CD14-positive monocyte (primary cell): ENCODE data around the gene AFF3. TPM values are rescaled to one million over a fixed set of nuclear protein-coding genes. Genes with fewer than 3 reads are reported as not detected.

Experiments used
- DNase-seq, 3 donors: peaks; one replicate each; pipeline ENCODE4 v3.0.0-alpha.2; 2011 to 2022
- H2AFZ ChIP-seq: 2 replicates; pipeline ENCODE4 v1.6.0; 2012; ENCODE audit warnings: mild to moderate bottlenecking, low read depth, low read length, inconsistent platforms; ENCODE audit not compliant: insufficient read depth, poor library complexity, severe bottlenecking
- H3K27ac ChIP-seq, 2 donors: 1 replicate in 1 of 2; 2 replicates in 1 of 2; pipeline ENCODE4 v1.5.1; 2012 to 2013; ENCODE audit warnings: low read length in 2 of 2, control low read depth in 1 of 2, inconsistent platforms in 1 of 2, low read depth in 1 of 2, mild to moderate bottlenecking in 1 of 2
- H3K27me3 ChIP-seq, 2 donors: one replicate each; pipeline versions ENCODE4 v1.6.0 to v1.6.1; 2011 to 2013; ENCODE audit warnings: low read length in 2 of 2; ENCODE audit not compliant: control insufficient read depth in 2 of 2, insufficient read depth in 2 of 2
- H3K36me3 ChIP-seq, 2 donors: replicated peaks in 1 of 2; 1 replicate in 1 of 2; 2 replicates in 1 of 2; pipeline versions ENCODE4 v1.5.1 to v1.6.1; 2012 to 2013; ENCODE audit warnings: low read length in 2 of 2, control low read depth in 1 of 2, inconsistent platforms in 1 of 2, mild to moderate bottlenecking in 1 of 2; ENCODE audit not compliant: insufficient read depth in 2 of 2, control insufficient read depth in 1 of 2
- H3K4me1 ChIP-seq, 2 donors: 1 replicate in 1 of 2; 2 replicates in 1 of 2; pipeline versions ENCODE4 v1.5.1 to v1.6.1; 2012 to 2013; ENCODE audit warnings: low read length in 2 of 2, control low read depth in 1 of 2, inconsistent platforms in 1 of 2, mild to moderate bottlenecking in 1 of 2, moderate library complexity in 1 of 2; ENCODE audit not compliant: insufficient read depth in 2 of 2, control insufficient read depth in 1 of 2
- H3K4me2 ChIP-seq: replicated peaks from 2 replicates; pipeline ENCODE3; 2012; ENCODE audit warnings: low read length, moderate library complexity, mild to moderate bottlenecking; ENCODE audit not compliant: poor library complexity, severe bottlenecking; ENCODE audit errors: extremely low read depth
- H3K4me3 ChIP-seq, 3 experiments: fragments of 200-600 bp in 1 of 3; sonication (generic) in 1 of 3; replicated peaks in 1 of 3; 1 replicate in 2 of 3; 2 replicates in 1 of 3; pipeline ENCODE4 v1.5.1; 2011 to 2013; ENCODE audit warnings: low read length in 3 of 3, mild to moderate bottlenecking in 3 of 3, control low read depth in 2 of 3, low read depth in 2 of 3, inconsistent platforms in 1 of 3, moderate library complexity in 1 of 3
- H3K79me2 ChIP-seq: 2 replicates; pipeline ENCODE4 v1.6.0; 2012; ENCODE audit warnings: mild to moderate bottlenecking, control low read depth, inconsistent platforms, low read length, moderate library complexity; ENCODE audit not compliant: insufficient read depth
- H3K9ac ChIP-seq: 2 replicates; pipeline ENCODE4 v1.6.0; 2017; ENCODE audit warnings: low read length, mild to moderate bottlenecking; ENCODE audit not compliant: insufficient read depth, poor library complexity, severe bottlenecking
- H3K9me3 ChIP-seq, 2 donors: replicated peaks in 1 of 2; 1 replicate in 1 of 2; 2 replicates in 1 of 2; pipeline versions ENCODE4 v1.5.1 to v1.6.1; 2012 to 2013; ENCODE audit warnings: low read length in 2 of 2, control low read depth in 1 of 2; ENCODE audit not compliant: control insufficient read depth in 1 of 2, insufficient read depth in 1 of 2
- H4K20me1 ChIP-seq: 2 replicates; pipeline ENCODE4 v1.6.0; 2012; ENCODE audit warnings: mild to moderate bottlenecking, low read length, control low read depth, moderate library complexity; ENCODE audit not compliant: insufficient read depth
- H3K27ac Mint-ChIP-seq, 7 donors: one replicate each; pipeline ENCODE4 v1.8.0; 2020; ENCODE audit warnings: mild to moderate bottlenecking in 7 of 7, mixed read lengths in 7 of 7, moderate library complexity in 6 of 7, inconsistent platforms in 2 of 7
- H3K27me3 Mint-ChIP-seq, 3 donors: one replicate each; pipeline ENCODE4 v1.8.0; 2021 to 2022; ENCODE audit warnings: low read depth in 3 of 3, mild to moderate bottlenecking in 3 of 3, mixed read lengths in 3 of 3, moderate library complexity in 3 of 3, inconsistent platforms in 1 of 3
- H3K36me3 Mint-ChIP-seq, 2 donors: one replicate each; pipeline ENCODE4 v1.8.0; 2020; ENCODE audit warnings: mixed read lengths in 2 of 2, inconsistent platforms in 1 of 2, mild to moderate bottlenecking in 1 of 2
- H3K4me1 Mint-ChIP-seq: one replicate; pipeline ENCODE4 v1.8.0; 2020; ENCODE audit warnings: mild to moderate bottlenecking, mixed read lengths
- H3K4me3 Mint-ChIP-seq, 2 donors: one replicate each; pipeline ENCODE4 v1.8.0; 2020; ENCODE audit warnings: mild to moderate bottlenecking in 2 of 2, mixed read lengths in 2 of 2, moderate library complexity in 1 of 2
- H3K9me3 Mint-ChIP-seq, 7 donors: one replicate each; pipeline ENCODE4 v1.8.0; 2020 to 2022; ENCODE audit warnings: mixed read lengths in 7 of 7, mild to moderate bottlenecking in 6 of 7, moderate library complexity in 6 of 7, inconsistent platforms in 2 of 7
- WGBS: methylation state at CpG from one replicate; pipeline ENCODE4 v1.1.5; 2013; ENCODE audit warnings: missing lambda C conversion rate; ENCODE audit not compliant: insufficient coverage; 5-methylcytosine and 5-hydroxymethylcytosine counted together
- intact Hi-C, 2 donors: fragments of 100-400 bp; cut with micrococcal nuclease; formaldehyde crosslinking; loops; one replicate each; pipeline versions ENCODE4 v1.15.0 to v1.15.1; 2023
- polyA plus RNA-seq, 3 donors: library from polyadenylated mRNA; depleted of rRNA in 1 of 3; unstranded in 2 of 3; stranded (reverse) in 1 of 3; fragments of 300-500 nt in 2 of 3; fragments of >200 nt in 1 of 3; fragmentation: Illumina TruSeq in 2 of 3; gene quantifications; 1 replicate in 2 of 3; 2 replicates in 1 of 3; pipeline ENCODE4 v1.2.3, GENCODE V29; 2012 to 2021
- TF ChIP-seq, protein P1 (sequence below): fragments of 200-600 bp; IDR thresholded peaks from one replicate; pipeline ENCODE4 v1.8.0; 2022; ENCODE audit warnings: antibody characterized with exemption, mild to moderate bottlenecking

AFF3 gene
- polyA plus RNA-seq, 3 donors, result 0.17 to 4.1 (median 0.49) TPM

DNA sequence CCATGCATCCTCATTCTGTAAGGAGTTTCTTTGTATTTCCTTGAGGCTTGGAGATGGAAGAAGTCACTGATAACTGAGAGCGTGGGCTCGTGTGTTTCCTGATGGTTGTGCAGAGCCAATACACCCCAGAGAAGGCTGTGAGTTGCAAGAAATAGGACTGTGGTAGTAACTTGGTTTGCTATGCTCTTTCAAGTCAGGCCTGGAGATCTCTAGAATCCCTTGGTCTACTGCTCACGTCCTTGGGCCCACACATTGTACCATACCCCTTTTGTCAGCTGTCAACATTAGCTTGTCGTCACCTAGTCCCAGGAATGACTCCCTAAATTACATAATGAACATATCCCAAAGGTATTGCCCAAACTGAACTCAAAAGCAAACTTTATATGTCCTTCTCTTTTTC, 414.2 kb downstream of the AFF3 start:
- H3K4me1 Mint-ChIP-seq, result peaks cover 29% of the 10 kb centered on the region

DNA sequence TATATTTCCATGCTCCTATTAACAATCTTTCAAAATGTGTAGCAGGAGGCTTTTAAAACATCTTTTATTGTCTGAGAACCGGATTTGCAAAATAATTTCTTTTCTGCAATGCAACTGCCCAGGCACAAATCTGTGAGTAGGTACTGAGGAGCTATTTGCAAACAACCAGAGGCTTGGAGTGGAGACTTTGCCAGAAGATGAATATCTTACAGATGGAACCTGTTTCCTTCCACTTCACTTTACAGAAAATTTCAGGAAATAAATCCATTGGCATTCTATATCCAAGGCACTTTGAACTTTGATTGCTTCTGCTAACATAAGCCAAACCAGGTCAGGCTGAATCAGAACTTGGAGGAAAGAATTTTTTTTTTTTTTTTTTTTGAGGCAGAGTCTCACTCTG, 415.2 kb downstream of the AFF3 start:
- TF ChIP-seq, protein P1, sequence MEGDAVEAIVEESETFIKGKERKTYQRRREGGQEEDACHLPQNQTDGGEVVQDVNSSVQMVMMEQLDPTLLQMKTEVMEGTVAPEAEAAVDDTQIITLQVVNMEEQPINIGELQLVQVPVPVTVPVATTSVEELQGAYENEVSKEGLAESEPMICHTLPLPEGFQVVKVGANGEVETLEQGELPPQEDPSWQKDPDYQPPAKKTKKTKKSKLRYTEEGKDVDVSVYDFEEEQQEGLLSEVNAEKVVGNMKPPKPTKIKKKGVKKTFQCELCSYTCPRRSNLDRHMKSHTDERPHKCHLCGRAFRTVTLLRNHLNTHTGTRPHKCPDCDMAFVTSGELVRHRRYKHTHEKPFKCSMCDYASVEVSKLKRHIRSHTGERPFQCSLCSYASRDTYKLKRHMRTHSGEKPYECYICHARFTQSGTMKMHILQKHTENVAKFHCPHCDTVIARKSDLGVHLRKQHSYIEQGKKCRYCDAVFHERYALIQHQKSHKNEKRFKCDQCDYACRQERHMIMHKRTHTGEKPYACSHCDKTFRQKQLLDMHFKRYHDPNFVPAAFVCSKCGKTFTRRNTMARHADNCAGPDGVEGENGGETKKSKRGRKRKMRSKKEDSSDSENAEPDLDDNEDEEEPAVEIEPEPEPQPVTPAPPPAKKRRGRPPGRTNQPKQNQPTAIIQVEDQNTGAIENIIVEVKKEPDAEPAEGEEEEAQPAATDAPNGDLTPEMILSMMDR, result no peak
- Mint-ChIP-seq H3K27ac (peak overlapping the region in 1 of 7 donors; percentile 45), H3K4me3 (no peak overlapping the region), H3K4me1 (peaks cover 29% of the 10 kb centered on the region), H3K9me3 (peaks cover 2 to 10% (median 6%) of the 10 kb centered on the region in 7 donors), H3K27me3 (peaks cover 0 to 3% (median 0%) of the 10 kb centered on the region in 3 donors), H3K36me3 (peaks cover 0 to 4% of the 10 kb centered on the region in 2 donors)
- Histone ChIP-seq H4K20me1 (no peaks in the 10 kb centered on the region), H3K4me2 (no peak overlapping the region), H2AFZ (no peak overlapping the region), H3K9ac (no peak overlapping the region), H3K27ac (no peak overlapping the region), H3K27me3 (no peaks in the 10 kb centered on the region), H3K9me3 (peaks cover 4 to 5% of the 10 kb centered on the region in 2 donors), H3K36me3 (no peaks in the 10 kb centered on the region), H3K4me3 (no peak overlapping the region), H3K4me1 (peaks cover 13 to 18% of the 10 kb centered on the region in 2 donors), H3K79me2 (no peaks in the 10 kb centered on the region)
- intact Hi-C loops, result loop anchor here (5.0 kb wide), 1 partner anchor 520 kb away; no protein-coding TSS in a partner anchor
- no CpG with 5 or more reads among the region's 1 CpG for WGBS
- DNase-seq, result no peak

More for the DNA sequence above, 414.2 kb downstream of the AFF3 start:
- Mint-ChIP-seq H3K27me3 (no peaks in the 10 kb centered on the region), H3K27ac (no peak overlapping the region), H3K36me3 (peaks cover 0 to 2% of the 10 kb centered on the region in 2 donors), H3K4me3 (no peak overlapping the region), H3K9me3 (peaks cover 0 to 4% (median 1%) of the 10 kb centered on the region in 7 donors)
- H3K9me3 ChIP-seq, result no peaks in the 10 kb centered on the region
- H3K27me3 ChIP-seq, result no peaks in the 10 kb centered on the region
- no peaks in the 10 kb centered on the region for H3K79me2 ChIP-seq
- TF ChIP-seq, protein P1, result no peak
- H3K9ac ChIP-seq, result no peak overlapping the region
- 61% methylated on average over 3 of the region's 4 CpGs for WGBS
- no peaks in the 10 kb centered on the region for H3K36me3 ChIP-seq
- no peak for DNase-seq
- no peak overlapping the region for H3K27ac ChIP-seq
- H2AFZ ChIP-seq, result peak overlapping the region; percentile 3
- H3K4me2 ChIP-seq, result no peak overlapping the region
- no peaks in the 10 kb centered on the region for H4K20me1 ChIP-seq
- intact Hi-C loops, result loop anchor here (5.0 kb wide), 1 partner anchor 519 kb away; no protein-coding TSS in a partner anchor
- H3K4me1 ChIP-seq, result peaks cover 13 to 18% of the 10 kb centered on the region in 2 donors
- H3K4me3 ChIP-seq, result no peak overlapping the region
